Neural cell (in vitro differentiated cells): ENCODE results near the gene DYNLT2. TPM values are rescaled to one million over a fixed set of nuclear protein-coding genes. Genes with fewer than 3 reads are reported as not detected.
"Not testable (repeated sequence)": the region's sequence is repeated elsewhere in the genome, so short reads cannot be mapped to it uniquely, and the experiment has no call there.

Source experiments
- H2AFZ ChIP-seq: fragments of 200-600, 300-800 bp; sonication (generic), shearing (Covaris generic); 2 replicates; pipeline ENCODE4 v1.6.0; 2014; ENCODE audit warnings: low read depth, mild to moderate bottlenecking, antibody characterized with exemption, low read length, moderate library complexity
- H3F3A ChIP-seq: fragments of 200-600 bp; shearing (Covaris generic); 2 replicates; pipeline ENCODE4 v1.6.1; 2016; ENCODE audit warnings: mild to moderate bottlenecking, moderate library complexity, mixed read lengths, antibody characterized with exemption, low read length; ENCODE audit not compliant: insufficient read depth, poor library complexity, severe bottlenecking
- H3K27ac ChIP-seq: fragments of 200-600, 300-800 bp; sonication (generic), shearing (Covaris generic); 2 replicates; pipeline ENCODE4 v1.5.1; 2014; ENCODE audit warnings: mild to moderate bottlenecking, low read length, moderate library complexity
- H3K27me3 ChIP-seq: fragments of 300-800, 200-600 bp; sonication (generic), shearing (Covaris generic); 2 replicates; pipeline ENCODE4 v1.6.0; 2014; ENCODE audit warnings: mild to moderate bottlenecking, low read depth, low read length, moderate library complexity; ENCODE audit not compliant: insufficient read depth
- H3K36me3 ChIP-seq: fragments of 300-800, 200-600 bp; sonication (generic), shearing (Covaris generic); 2 replicates; pipeline ENCODE4 v1.5.1; 2014; ENCODE audit warnings: mild to moderate bottlenecking, antibody characterized with exemption, low read length, moderate library complexity; ENCODE audit not compliant: insufficient read depth
- H3K4me2 ChIP-seq: fragments of 300-800, 200-600 bp; sonication (generic), shearing (Covaris generic); 2 replicates; pipeline ENCODE4 v1.6.0; 2014; ENCODE audit warnings: mild to moderate bottlenecking, low read length
- H3K4me3 ChIP-seq: fragments of 300-800, 200-600 bp; sonication (generic), shearing (Covaris generic); 2 replicates; pipeline ENCODE4 v1.5.1; 2014; ENCODE audit warnings: mild to moderate bottlenecking, low read length, moderate library complexity
- H3K79me2 ChIP-seq: fragments of 200-600 bp; shearing (Covaris generic); replicated peaks from 2 replicates; pipeline ENCODE4 v1.6.0; 2014; ENCODE audit warnings: mild to moderate bottlenecking, low read length, moderate library complexity; ENCODE audit not compliant: insufficient read depth
- H3K9ac ChIP-seq: fragments of 300-800, 200-600 bp; sonication (generic), shearing (Covaris generic); 2 replicates; pipeline ENCODE4 v1.6.1; 2016; ENCODE audit warnings: mild to moderate bottlenecking, low read length, mixed read lengths
- H3K9me2 ChIP-seq: fragments of 200-600 bp; shearing (Covaris generic); 2 replicates; pipeline ENCODE4 v1.6.1; 2016; ENCODE audit warnings: mild to moderate bottlenecking, low read length, mixed read lengths; ENCODE audit not compliant: insufficient read depth
- H3K9me3 ChIP-seq: fragments of 200-600, 300-800 bp; sonication (generic), shearing (Covaris generic); 2 replicates; pipeline ENCODE4 v1.6.1; 2016; ENCODE audit warnings: mild to moderate bottlenecking, mixed run types, low read length, moderate library complexity, mixed read lengths
- H4K20me1 ChIP-seq: fragments of 200-600 bp; shearing (Covaris generic); 2 replicates; pipeline ENCODE4 v1.6.1; 2016; ENCODE audit warnings: mild to moderate bottlenecking, mixed run types; ENCODE audit not compliant: insufficient read depth
- CTCF ChIP-seq: fragments of 450-650 bp; IDR thresholded peaks from 2 replicates; pipeline ENCODE4 v1.5.1; 2014; ENCODE audit warnings: antibody characterized with exemption, mild to moderate bottlenecking, moderate library complexity; ENCODE audit not compliant: poor library complexity, severe bottlenecking
- EP300 ChIP-seq: fragments of 450-650 bp; conservative IDR thresholded peaks from 2 replicates; pipeline ENCODE4 v1.6.1; 2014; ENCODE audit warnings: antibody characterized with exemption, mild to moderate bottlenecking, moderate library complexity; ENCODE audit not compliant: poor library complexity, severe bottlenecking
- EZH2 ChIP-seq: fragments of 200-600, 300-800 bp; shearing (Covaris generic), sonication (generic); IDR thresholded peaks from 2 replicates; pipeline ENCODE4 v1.6.1; 2014; ENCODE audit warnings: antibody characterized with exemption, low read length, borderline replicate concordance, mild to moderate bottlenecking; ENCODE audit not compliant: insufficient read depth, poor library complexity, severe bottlenecking
- MXI1 ChIP-seq: fragments of 450-650 bp; conservative IDR thresholded peaks from 2 replicates; pipeline ENCODE4 v1.6.1; 2014; ENCODE audit warnings: antibody characterized with exemption, mild to moderate bottlenecking; ENCODE audit not compliant: poor library complexity, severe bottlenecking
- POLR2AphosphoS5 ChIP-seq: IDR thresholded peaks from 2 replicates; pipeline ENCODE4 v1.6.1; 2012
- RAD21 ChIP-seq: fragments of 450-650 bp; conservative IDR thresholded peaks from 2 replicates; pipeline ENCODE4 v1.6.1; 2014; ENCODE audit warnings: antibody characterized with exemption, mild to moderate bottlenecking, moderate library complexity
- REST ChIP-seq: IDR thresholded peaks from 2 replicates; pipeline ENCODE4 v1.6.1; 2012; ENCODE audit warnings: borderline replicate concordance
- SMC3 ChIP-seq: fragments of 450-650 bp; conservative IDR thresholded peaks from 2 replicates; pipeline ENCODE4 v1.6.1; 2014; ENCODE audit warnings: antibody characterized with exemption, mild to moderate bottlenecking, moderate library complexity; ENCODE audit not compliant: poor library complexity
- TAF1 ChIP-seq: IDR thresholded peaks from 2 replicates; pipeline ENCODE4 v1.6.1; 2012; ENCODE audit warnings: low read depth
- polyA plus RNA-seq: library from polyadenylated mRNA; depleted of rRNA; stranded (reverse); fragments of >200 nt; gene quantifications from 2 replicates; pipeline ENCODE4 v1.2.3, GENCODE V29; 2014

The DYNLT2 gene
- polyA plus RNA-seq, 1 donor from 2014 or later: 2.8 TPM

GRCh38 chr6:169700296-169700695, 51.1 kb downstream of the DYNLT2 start:
- Histone ChIP-seq H2AFZ (no peak overlapping the region), H3K27ac (no peak overlapping the region), H3K9ac (peak overlapping the region; percentile 96), H4K20me1 (no peaks in the 10 kb centered on the region), H3K27me3 (no peaks in the 10 kb centered on the region), H3K9me2 (no peaks in the 10 kb centered on the region), H3K79me2 (peaks cover 29% of the 10 kb centered on the region), H3K4me2 (peak overlapping the region; percentile 66), H3K4me3 (peak overlapping the region; percentile 82), H3K9me3 (no peaks in the 10 kb centered on the region), H3K36me3 (no peaks in the 10 kb centered on the region), H3F3A (no peaks in the 10 kb centered on the region)
- no peak for TF ChIP-seq MXI1
- no peak for TF ChIP-seq RAD21
- no peak for TF ChIP-seq TAF1
- TF ChIP-seq EP300: no peak
- no peak for TF ChIP-seq CTCF
- no peak for TF ChIP-seq REST
- TF ChIP-seq SMC3: no peak
- TF ChIP-seq POLR2AphosphoS5: no peak
- no peak for TF ChIP-seq EZH2

GRCh38 chr6:169697115-169697514, 54.3 kb downstream of the DYNLT2 start:
- not testable (repeated sequence) for H4K20me1 ChIP-seq
- peaks cover 10% of the 10 kb centered on the region for H3K79me2 ChIP-seq

GRCh38 chr6:169695131-169695530, 56.2 kb downstream of the DYNLT2 start:
- H4K20me1 ChIP-seq: no peaks in the 10 kb centered on the region
- no peak overlapping the region for H2AFZ ChIP-seq
- H3K4me3 ChIP-seq: no peak overlapping the region
- H3K36me3 ChIP-seq: no peaks in the 10 kb centered on the region
- TF ChIP-seq MXI1 (no peak), SMC3 (no peak), REST (no peak), POLR2AphosphoS5 (no peak), TAF1 (no peak), RAD21 (no peak), EZH2 (no peak), EP300 (no peak), CTCF (no peak)
- H3K9ac ChIP-seq: no peak overlapping the region
- H3K4me2 ChIP-seq: no peak overlapping the region
- no peaks in the 10 kb centered on the region for H3K27me3 ChIP-seq
- no peak overlapping the region for H3K27ac ChIP-seq
- no peaks in the 10 kb centered on the region for H3K9me2 ChIP-seq
- no peaks in the 10 kb centered on the region for H3K9me3 ChIP-seq
- H3F3A ChIP-seq: no peaks in the 10 kb centered on the region
- H3K79me2 ChIP-seq: no peaks in the 10 kb centered on the region

More at GRCh38 chr6:169697115-169697514, 54.3 kb downstream of the DYNLT2 start:
- not testable (repeated sequence) for H3K9me3 ChIP-seq, H3K4me3 ChIP-seq, H3K4me2 ChIP-seq, H3K27ac ChIP-seq, H3K9me2 ChIP-seq, H2AFZ ChIP-seq, H3K27me3 ChIP-seq, H3K9ac ChIP-seq, H3K36me3 ChIP-seq, H3F3A ChIP-seq
